ENCODE results near the gene KHSRP. TPM values are rescaled to one million over a fixed set of nuclear protein-coding genes. Genes with fewer than 3 reads are reported as not detected.

The KHSRP gene
- total and polyA plus RNA-seq, 2 of the 13 experiments (the other 11 are each of a cell fraction or from before 2014, with no cell fraction given), result 72.1 to 129 TPM

- TF ChIP-seq ZNF563 (CRISPR knock-in tag; IDR thresholded peaks at IDR 0.05), result peak; percentile 55; the same call in 1 of the 2 replicates
- 0 out of 2 replicates have a peak, but pooled peaks have one; percentile 31 for TF ChIP-seq ELF3 (CRISPR knock-in tag; IDR thresholded peaks at IDR 0.05)
- TF ChIP-seq, protein P1, sequence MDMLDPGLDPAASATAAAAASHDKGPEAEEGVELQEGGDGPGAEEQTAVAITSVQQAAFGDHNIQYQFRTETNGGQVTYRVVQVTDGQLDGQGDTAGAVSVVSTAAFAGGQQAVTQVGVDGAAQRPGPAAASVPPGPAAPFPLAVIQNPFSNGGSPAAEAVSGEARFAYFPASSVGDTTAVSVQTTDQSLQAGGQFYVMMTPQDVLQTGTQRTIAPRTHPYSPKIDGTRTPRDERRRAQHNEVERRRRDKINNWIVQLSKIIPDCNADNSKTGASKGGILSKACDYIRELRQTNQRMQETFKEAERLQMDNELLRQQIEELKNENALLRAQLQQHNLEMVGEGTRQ (IDR thresholded peaks at IDR 0.05; ENCODE audit: low read depth, low read length), result no peak
- TF ChIP-seq, protein P1 (CRISPR knock-in tag; IDR thresholded peaks at IDR 0.05; ENCODE audit: borderline replicate concordance), result no peak
- no peak for TF ChIP-seq ZNF496 (CRISPR knock-in tag; IDR thresholded peaks at IDR 0.05; ENCODE audit: insufficient replicate concordance)
- no peak for TF ChIP-seq PRPF4 (IDR thresholded peaks at IDR 0.05; ENCODE audit: low read depth, low read length, poor library complexity, severe bottlenecking)
- no peak for TF ChIP-seq PCBP2 (optimal IDR thresholded peaks at IDR 0.05; ENCODE audit: low read depth, low read length, poor library complexity, severe bottlenecking)
- no peak for TF ChIP-seq MXD1 (CRISPR knock-in tag; IDR thresholded peaks at IDR 0.05)
- TF ChIP-seq THRA (CRISPR knock-in tag; IDR thresholded peaks at IDR 0.05; ENCODE audit: borderline replicate concordance), result no peak
- no peak for TF ChIP-seq CCAR2 (optimal IDR thresholded peaks at IDR 0.05; ENCODE audit: low read depth, low read length)
- TF ChIP-seq ZFP1 (CRISPR knock-in tag; IDR thresholded peaks at IDR 0.05), result no peak
- TF ChIP-seq ATF3 (CRISPR knock-in tag; IDR thresholded peaks at IDR 0.05), result 0 out of 2 replicates have a peak, but pooled peaks have one; percentile 11
- TF ChIP-seq AKNA (CRISPR knock-in tag; IDR thresholded peaks at IDR 0.05; ENCODE audit: borderline replicate concordance), result no peak
- no peak for TF ChIP-seq NFYB (CRISPR knock-in tag; IDR thresholded peaks at IDR 0.05)
- TF ChIP-seq EEA1 (CRISPR knock-in tag; IDR thresholded peaks at IDR 0.05; ENCODE audit: borderline replicate concordance), result no peak
- no peak for TF ChIP-seq ZNF296 (CRISPR knock-in tag; conservative IDR thresholded peaks at IDR 0.05)
- no peak for TF ChIP-seq HNF4G (IDR thresholded peaks at IDR 0.05; ENCODE audit: borderline replicate concordance, low read depth, low read length)
- TF ChIP-seq HNF4G (CRISPR knock-in tag; IDR thresholded peaks at IDR 0.05; ENCODE audit: borderline replicate concordance, low read depth), result 0 out of 2 replicates have a peak, but pooled peaks have one; percentile 12
These were observed 31.3 kb downstream of the KHSRP start, which contains the start of gene GTF2F1 (continued) for GRCh38 chr19:6393074-6393982.
